Measurements from ENCODE around the gene DSC2.
"Not testable (repeated sequence)": the region's sequence is repeated elsewhere in the genome, so short reads cannot be mapped to it uniquely, and the experiment has no call there.

The DSC2 gene

GRCh38 chr18:31102025-31102684 lies at the start of gene DSC2:
DSC2 (minus strand) TSS chr18:31102421; CDS start chr18:31101971, 450 bp downstream.
- DNase-seq (ENCODE audit: low read depth in 3 of 3): no peak

- DNase-seq (ENCODE audit: low read depth in 3 of 3): no peak
Measured at GRCh38 chr18:31149351-31149750, 47.1 kb upstream of the DSC2 start.

GRCh38 chr18:31148600-31148999 lies 46.4 kb upstream of the DSC2 start:
- DNase-seq (ENCODE audit: low read depth in 3 of 3): no peak

- DNase-seq (ENCODE audit: low read depth in 3 of 3): no peak
Measured at GRCh38 chr18:31146809-31147208, 44.6 kb upstream of the DSC2 start.

- DNase-seq (ENCODE audit: low read depth in 3 of 3): no peak
Measured at GRCh38 chr18:31143025-31143424, 40.8 kb upstream of the DSC2 start.

GRCh38 chr18:31138709-31139108 lies 36.5 kb upstream of the DSC2 start:
- DNase-seq (ENCODE audit: low read depth in 3 of 3): no peak

GRCh38 chr18:31134988-31135529 lies 32.8 kb upstream of the DSC2 start:
- no peak for DNase-seq (ENCODE audit: low read depth in 3 of 3)

GRCh38 chr18:31129398-31130115 lies 27.3 kb upstream of the DSC2 start:
- DNase-seq (ENCODE audit: low read depth in 3 of 3): no peak

- DNase-seq (ENCODE audit: low read depth in 3 of 3): no peak
Measured at GRCh38 chr18:31125878-31126277, 23.7 kb upstream of the DSC2 start.

- not testable (repeated sequence) for DNase-seq (ENCODE audit: low read depth in 3 of 3)
Measured at GRCh38 chr18:31123125-31123524, 20.9 kb upstream of the DSC2 start.

GRCh38 chr18:31120594-31120993 lies 18.4 kb upstream of the DSC2 start:
- no peak for DNase-seq (ENCODE audit: low read depth in 3 of 3)

GRCh38 chr18:31116853-31117595 lies 14.8 kb upstream of the DSC2 start:
- DNase-seq (ENCODE audit: low read depth in 3 of 3): no peak

GRCh38 chr18:31112804-31113203 lies 10.6 kb upstream of the DSC2 start:
- DNase-seq (ENCODE audit: low read depth in 3 of 3): no peak

- no peak for DNase-seq (ENCODE audit: low read depth in 3 of 3)
Measured at GRCh38 chr18:31105733-31106132, 3.5 kb upstream of the DSC2 start.

GRCh38 chr18:31104444-31104843 lies 2.2 kb upstream of the DSC2 start:
- DNase-seq (ENCODE audit: low read depth in 3 of 3): no peak

GRCh38 chr18:31103423-31103822 lies 1.2 kb upstream of the DSC2 start:
- no peak for DNase-seq (ENCODE audit: low read depth in 3 of 3)

GRCh38 chr18:31102941-31103340 lies 720 bp upstream of the DSC2 start:
- no peak for DNase-seq (ENCODE audit: low read depth in 3 of 3)

GRCh38 chr18:31101183-31102024 lies 817 bp downstream of the DSC2 start:
- DNase-seq (ENCODE audit: low read depth in 3 of 3): no peak

GRCh38 chr18:31100436-31101182 lies 1.6 kb downstream of the DSC2 start:
- no peak for DNase-seq (ENCODE audit: low read depth in 3 of 3)

- no peak for DNase-seq (ENCODE audit: low read depth in 3 of 3)
Measured at GRCh38 chr18:31099450-31100230, 2.6 kb downstream of the DSC2 start.

All from stimulated activated CD4-positive, alpha-beta T cell treated with anti-CD3 and anti-CD28 coated beads, TNF-alpha, amount 100 ng/mL, for 48 hours (primary cell).